ENCODE results near the gene ACTL6A.
"Not testable (repeated sequence)": the region's sequence is repeated elsewhere in the genome, so short reads cannot be mapped to it uniquely, and the experiment has no call there.

ACTL6A gene

DNA sequence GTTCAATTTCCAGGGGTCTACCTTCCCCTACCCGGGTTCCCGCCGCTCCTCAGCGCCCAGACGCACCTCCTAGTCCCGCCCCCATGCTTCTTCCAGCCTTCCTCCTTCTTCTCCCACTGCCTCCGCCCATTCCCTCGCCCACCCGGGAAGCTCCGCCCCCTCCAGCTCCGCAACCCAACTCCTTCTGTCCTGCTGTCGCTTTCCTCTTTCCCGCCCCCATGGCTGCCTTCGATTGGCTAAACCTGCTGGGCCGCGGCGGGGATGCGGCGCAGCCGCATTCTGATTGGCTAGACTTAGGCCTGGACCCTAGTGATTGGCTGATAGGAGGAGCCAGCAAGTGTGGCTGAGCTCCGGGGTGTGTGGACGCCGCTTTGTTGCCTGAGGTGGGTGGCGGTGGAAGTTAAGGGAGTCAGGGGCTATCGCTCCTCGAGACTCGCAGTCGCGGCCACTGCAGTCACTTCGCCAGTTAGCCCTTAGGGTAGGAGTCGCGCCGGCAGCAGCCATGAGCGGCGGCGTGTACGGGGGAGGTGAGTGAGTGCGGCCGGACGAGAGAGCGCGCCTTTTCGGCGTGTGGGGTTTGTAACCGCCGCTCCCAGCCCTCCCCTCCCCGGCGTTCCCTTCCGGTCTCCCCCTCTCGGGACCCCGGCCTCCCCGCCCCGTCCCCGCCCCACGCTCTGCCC lies at the start of gene ACTL6A:
Gene ACTL6A, plus strand, starts transcription at position 336 of the 680 bp plus-strand sequence. Its CDS starts 167 bp downstream, at position 503.
- peak; percentile 99 for DNase-seq

DNA sequence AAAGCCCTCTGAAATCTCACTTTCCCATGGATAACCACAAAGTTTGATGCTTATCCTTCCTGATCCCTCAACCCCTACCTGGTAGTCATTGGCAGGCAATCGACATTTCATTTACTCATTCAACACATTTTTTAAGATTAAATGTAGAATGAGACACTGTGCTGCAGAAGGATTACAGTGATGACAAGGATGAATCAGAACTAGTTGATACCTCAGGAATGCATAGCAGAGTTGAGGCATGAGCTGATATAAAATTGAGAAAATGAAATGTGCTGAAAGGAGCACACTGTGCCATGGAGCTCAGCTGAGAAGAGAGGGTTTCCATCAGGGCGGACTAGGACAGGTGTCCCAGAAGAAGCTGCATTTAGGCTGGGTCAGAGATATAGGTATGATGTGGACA lies 48.9 kb upstream of the ACTL6A start:
- no peak for DNase-seq

GRCh38 chr3:179516461-179517251 lies 46.1 kb upstream of the ACTL6A start:
- DNase-seq = not testable (repeated sequence)

- DNase-seq = no peak
Measured at GRCh38 chr3:179526482-179526881, 36.2 kb upstream of the ACTL6A start.

GRCh38 chr3:179526989-179527391 lies 35.7 kb upstream of the ACTL6A start:
- DNase-seq = no peak

DNA sequence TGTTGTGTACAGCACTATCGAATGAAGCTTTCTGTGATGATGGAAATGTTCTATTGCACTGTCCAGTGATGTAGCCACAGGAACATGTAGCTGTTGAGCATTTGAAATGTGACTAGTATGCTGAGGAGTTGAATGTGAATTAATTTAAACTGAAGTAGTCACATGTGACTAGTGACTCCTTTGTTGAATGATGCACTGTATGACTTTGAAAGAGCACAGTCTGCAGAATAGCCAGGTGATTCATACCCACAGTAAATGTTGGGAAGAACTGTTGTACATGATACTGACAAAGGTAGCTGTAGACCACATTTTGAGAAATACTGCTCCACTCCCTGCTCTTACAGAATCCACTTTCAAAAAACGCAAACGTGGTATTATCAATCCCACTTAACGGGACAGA lies 34.0 kb upstream of the ACTL6A start:
- no peak for DNase-seq

DNA sequence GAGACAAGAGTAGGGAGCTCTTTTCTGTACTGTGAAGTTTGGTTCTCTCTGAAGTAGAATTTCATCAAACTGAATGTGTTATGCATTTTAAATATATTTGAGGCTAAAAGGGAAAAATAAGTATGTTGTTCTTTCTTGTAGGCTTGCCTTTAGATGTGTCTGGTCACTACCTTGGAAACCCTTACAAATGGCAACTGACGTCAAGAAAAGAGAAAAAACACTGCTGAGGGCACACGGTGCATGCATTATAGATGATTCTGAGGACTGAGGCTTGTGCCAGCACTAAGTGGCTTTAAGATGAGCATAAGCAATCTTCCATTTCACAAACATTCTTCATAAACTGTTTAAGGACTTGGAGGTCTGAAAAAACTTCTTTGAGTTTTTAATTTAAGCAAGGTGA lies 31.1 kb upstream of the ACTL6A start:
- DNase-seq = no peak

GRCh38 chr3:179533274-179533673 lies 29.5 kb upstream of the ACTL6A start:
- no peak for DNase-seq

- DNase-seq = no peak
Measured at GRCh38 chr3:179536256-179536655, 26.5 kb upstream of the ACTL6A start.

DNA sequence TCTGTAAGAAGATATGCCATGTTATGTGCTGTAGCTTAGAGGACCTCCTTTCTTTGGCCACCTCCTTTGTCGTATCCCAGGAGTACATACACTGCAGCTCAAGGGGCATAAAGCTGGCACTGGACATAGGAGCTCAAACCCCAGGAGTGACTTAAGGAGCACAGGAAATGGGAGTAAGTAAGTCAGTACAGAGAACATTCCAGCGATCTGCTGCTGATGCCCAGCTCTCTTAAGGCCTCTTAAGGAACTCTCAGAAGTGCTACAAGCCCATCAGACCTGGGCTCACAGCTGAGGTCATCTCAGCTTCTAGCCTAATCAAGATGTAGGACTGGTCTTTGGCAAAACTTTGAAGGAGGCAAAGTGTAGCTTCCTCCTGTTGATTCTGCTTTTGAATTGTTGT lies 21.6 kb upstream of the ACTL6A start:
- no peak for DNase-seq

DNA sequence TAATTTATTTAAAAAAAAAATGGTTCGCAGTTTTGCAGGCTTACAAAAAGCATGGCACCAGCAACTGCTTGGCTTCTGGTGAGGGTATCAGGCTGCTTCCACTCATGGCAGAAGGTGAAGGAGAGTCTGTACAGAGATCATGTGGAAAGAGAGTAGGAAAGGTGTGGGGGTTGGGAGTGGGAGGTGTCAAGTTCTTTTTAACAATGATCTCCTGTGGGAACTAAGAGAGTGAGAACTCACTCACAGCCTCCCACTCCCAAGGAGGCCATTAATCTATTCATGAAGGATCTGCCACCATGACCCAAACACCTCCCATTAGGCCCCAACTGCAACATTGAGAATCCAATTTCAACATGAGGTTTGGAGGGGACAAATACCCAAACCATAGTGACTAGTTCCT lies 21.1 kb upstream of the ACTL6A start:
- no peak for DNase-seq

DNA sequence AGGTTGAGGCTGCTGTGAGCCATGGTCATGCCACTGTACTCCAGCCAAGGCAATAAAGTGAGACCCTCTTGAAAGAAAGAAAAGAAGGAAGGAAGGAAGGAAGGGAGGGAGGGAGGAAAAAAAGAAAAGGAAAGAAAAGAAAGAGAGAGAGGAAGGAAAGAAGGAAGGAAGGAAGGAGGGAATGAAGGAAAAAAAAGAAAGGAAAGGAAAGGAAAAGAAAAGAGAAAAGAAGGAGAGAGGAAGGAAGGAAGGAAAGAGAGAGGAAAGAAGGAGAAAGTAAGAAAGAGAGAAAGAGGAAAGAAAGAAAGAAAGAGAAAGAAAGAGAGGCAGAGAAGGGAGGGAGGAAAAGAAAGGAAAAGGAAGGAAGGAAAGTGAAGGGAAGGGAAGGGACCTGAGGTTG lies 20.4 kb upstream of the ACTL6A start:
- no peak for DNase-seq

- no peak for DNase-seq
Measured at GRCh38 chr3:179544981-179545645, 17.6 kb upstream of the ACTL6A start.

- no peak for DNase-seq
Measured at GRCh38 chr3:179546814-179547241, 15.9 kb upstream of the ACTL6A start.

GRCh38 chr3:179551349-179552105 lies 11.2 kb upstream of the ACTL6A start:
- DNase-seq = no peak

DNA sequence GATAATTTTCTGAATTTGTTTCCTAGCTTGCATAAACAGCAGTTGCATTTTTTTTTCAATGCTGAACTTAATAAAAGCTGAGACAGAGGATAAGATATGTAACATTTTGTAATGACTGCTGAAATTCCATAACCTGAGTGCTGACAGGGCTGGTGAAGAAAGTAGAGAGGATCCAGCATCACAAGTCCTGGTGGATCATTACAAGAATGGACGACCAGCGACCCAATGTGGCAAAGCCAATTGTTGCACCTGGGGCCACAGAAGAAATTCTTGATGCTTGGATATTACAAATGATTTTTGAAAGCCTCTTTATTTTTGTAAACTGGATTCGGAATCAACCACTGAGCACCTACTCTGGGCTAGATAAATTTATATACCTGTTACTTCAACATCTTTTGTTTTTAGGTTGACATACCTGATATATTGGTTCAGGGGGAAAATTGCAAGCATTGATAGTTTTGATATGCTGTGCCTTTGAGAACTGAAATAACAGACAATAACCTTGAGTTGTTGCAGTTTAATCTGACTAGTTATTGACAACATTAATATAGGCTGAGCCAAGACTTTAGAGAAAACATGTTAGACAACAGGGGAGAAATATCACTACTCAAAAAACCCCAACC lies 3.9 kb upstream of the ACTL6A start:
- DNase-seq = peak; percentile 42

DNA sequence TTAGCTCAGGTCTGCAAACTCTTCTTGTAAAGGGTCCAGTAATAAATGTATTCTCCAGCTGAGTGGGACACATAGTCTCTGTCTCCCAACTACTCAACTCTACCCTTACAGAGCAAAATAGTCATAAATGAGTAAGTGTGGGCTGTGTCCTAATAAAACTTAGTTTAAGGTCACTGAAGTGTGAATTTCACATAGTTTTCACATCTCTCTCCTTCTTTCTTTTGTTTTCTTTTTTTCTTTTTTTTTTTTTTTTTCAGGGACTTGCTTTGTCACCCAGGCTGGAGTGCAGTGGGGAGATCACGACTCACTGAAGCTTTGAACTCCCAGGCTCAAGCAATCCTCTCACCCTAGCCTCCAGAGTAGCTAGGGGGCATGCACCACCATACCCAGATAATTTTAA lies 1.9 kb upstream of the ACTL6A start:
- DNase-seq = no peak

GRCh38 chr3:179563271-179563783 lies 601 bp downstream of the ACTL6A start:
- DNase-seq = peak; percentile 77

GRCh38 chr3:179565496-179565895 lies 2.8 kb downstream of the ACTL6A start:
- DNase-seq = no peak

GRCh38 chr3:179580992-179581391 lies 18.3 kb downstream of the ACTL6A start:
- DNase-seq = no peak

DNA sequence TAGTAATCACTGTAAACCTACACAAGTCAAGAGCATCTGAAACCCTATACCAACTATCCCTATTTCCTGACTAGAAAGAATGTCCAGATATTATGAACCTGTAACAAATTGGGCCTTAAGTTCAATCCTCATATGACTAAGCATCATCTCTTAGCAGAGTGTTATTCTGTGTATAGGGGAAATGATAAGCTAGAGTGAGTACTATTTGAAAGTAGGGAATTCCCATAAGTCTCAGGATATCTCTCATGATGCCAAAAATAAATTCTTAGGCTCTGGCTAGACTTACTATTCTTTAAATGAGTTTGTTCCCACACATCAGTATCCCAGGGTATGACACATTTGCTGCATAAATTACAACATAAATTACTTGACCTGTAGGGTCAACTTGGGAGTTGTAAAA lies 26.4 kb downstream of the ACTL6A start:
- no peak for DNase-seq

DNA sequence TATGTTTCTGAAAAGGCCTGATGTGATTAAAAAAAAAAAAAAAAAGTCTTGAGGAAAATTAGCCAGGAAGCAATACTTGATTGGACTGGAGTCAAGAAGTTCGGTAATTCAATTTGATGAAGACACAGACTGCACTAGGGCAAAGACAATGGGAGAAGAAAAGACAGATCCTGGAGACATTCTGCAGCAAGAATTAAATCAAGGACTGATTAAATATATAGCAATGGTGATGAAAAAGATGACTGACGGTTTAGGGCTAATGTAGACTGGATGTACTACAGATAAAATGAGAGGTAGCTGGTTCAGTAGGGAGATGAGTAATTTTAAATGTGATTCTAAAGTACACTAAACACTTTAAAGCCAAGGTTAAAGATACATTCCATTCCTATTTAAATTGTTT lies 27.9 kb downstream of the ACTL6A start:
- no peak for DNase-seq

Measured in stimulated activated CD4-positive, alpha-beta T cell treated with anti-CD3 and anti-CD28 coated beads, Interleukin-4, amount 100 ng/mL, for 24 hours (primary cell).